Kidney (tissue), 14 donors: ENCODE results near the gene KLF13. TPM values are rescaled to one million over a fixed set of nuclear protein-coding genes. Genes with fewer than 3 reads are reported as not detected.

Experiments used
- DNase-seq, 5 donors: peaks; one replicate each; pipeline ENCODE4 v3.0.0-alpha.2; 2013 to 2020
- FAIRE-seq: peaks from 2 replicates; lab custom pipeline; 2012; peaks lifted over from hg19 to GRCh38; lab: Jason Lieb, UNC
- H3K27ac ChIP-seq, 2 donors: one replicate each; pipeline ENCODE4 v1.7.0; 2013; ENCODE audit warnings: low read depth in 2 of 2, low read length in 2 of 2, inconsistent platforms in 1 of 2
- H3K27me3 ChIP-seq: one replicate; pipeline ENCODE4 v1.7.1; 2013; ENCODE audit warnings: low read length, inconsistent platforms; ENCODE audit not compliant: control insufficient read depth, insufficient read depth
- H3K36me3 ChIP-seq, 3 donors: one replicate each; pipeline versions ENCODE4 v1.7.0 to v1.7.1; 2013; ENCODE audit warnings: low read length in 3 of 3, control low read depth in 1 of 3, inconsistent platforms in 1 of 3; ENCODE audit not compliant: insufficient read depth in 3 of 3, control insufficient read depth in 2 of 3
- H3K4me1 ChIP-seq, 3 donors: one replicate each; pipeline versions ENCODE4 v1.7.0 to v1.7.1; 2013; ENCODE audit warnings: low read length in 3 of 3, inconsistent platforms in 1 of 3, low read depth in 1 of 3; ENCODE audit not compliant: control insufficient read depth in 2 of 3, insufficient read depth in 2 of 3
- H3K4me3 ChIP-seq, 3 donors: one replicate each; pipeline versions ENCODE4 v1.7.0 to v1.8.1; 2013; ENCODE audit warnings: low read length in 3 of 3, control low read depth in 1 of 3, inconsistent platforms in 1 of 3
- H3K9ac ChIP-seq, 3 donors: one replicate each; pipeline versions ENCODE4 v1.7.0 to v1.7.1; 2013; ENCODE audit warnings: low read length in 3 of 3, control low read depth in 1 of 3, inconsistent platforms in 1 of 3
- H3K9me3 ChIP-seq, 3 donors: one replicate each; pipeline versions ENCODE4 v1.7.0 to v1.7.1; 2013; ENCODE audit warnings: low read length in 3 of 3, control low read depth in 1 of 3, inconsistent platforms in 1 of 3; ENCODE audit not compliant: control insufficient read depth in 2 of 3, insufficient read depth in 1 of 3
- CTCF ChIP-seq: IDR thresholded peaks from 3 replicates; pipeline ENCODE4 v1.5.1; 2012; ENCODE audit warnings: mild to moderate bottlenecking, moderate library complexity, borderline replicate concordance; ENCODE audit not compliant: insufficient read depth; ENCODE audit errors: extremely low read depth
- intact Hi-C: fragments of 100-400 bp; cut with DNase I; formaldehyde crosslinking; loops from one replicate; pipeline ENCODE4 v1.11.1; 2022
- polyA plus RNA-seq: library from polyadenylated mRNA; stranded (reverse); fragments of 350-450 nt; fragmentation: Illumina TruSeq; extraction: RNeasy Lipid Tissue Mini Kit (QIAGEN cat#74804); gene quantifications from one replicate; pipeline ENCODE4 v1.2.3, GENCODE V29; 2014; ENCODE audit warnings: low read depth, low replicate concordance; ENCODE audit not compliant: insufficient read depth
- total RNA-seq: library from RNA; stranded (reverse); fragmentation: NEBNext Ultra II Directional; extraction: Animal tissue kit (Norgen Biotek cat#: 25700); gene quantifications from one replicate; pipeline ENCODE4 v1.2.1, GENCODE V29; 2021
- donor health status: control.
- donor health status: control.
- donor health status: control.
- donor health status: control.
- donor health status: control.
- donor health status: DM: yes; HTN: yes; CAD: no.
- donor health status: Normal renal cell carcinoma (clear cell type).

The KLF13 gene
- total and polyA plus RNA-seq, 2 donors from 2014 or later = 55.5 to 123 TPM

- Histone ChIP-seq H3K27me3 (no peaks in the 10 kb centered on the region), H3K4me1 (peaks cover 0 to 51% (median 36%) of the 10 kb centered on the region in 3 donors), H3K4me3 (no peak overlapping the region), H3K27ac (peak overlapping the region; percentile 66 to 81), H3K9me3 (no peaks in the 10 kb centered on the region), H3K9ac (no peak overlapping the region), H3K36me3 (peaks cover 0 to 3% (median 2%) of the 10 kb centered on the region in 3 donors)
- no peak for TF ChIP-seq CTCF
- DNase-seq (peak in 2 of 5 donors; percentile 50 to 80), FAIRE-seq (no peak)
- intact Hi-C loops = no loop called here
These were observed 41.2 kb downstream of the KLF13 start for GRCh38 chr15:31367730-31368344.

- H3K4me1 ChIP-seq = peaks cover 0 to 56% (median 45%) of the 10 kb centered on the region in 3 donors
- no peak for DNase-seq
- TF ChIP-seq CTCF = no peak
- FAIRE-seq = no peak
- H3K9ac ChIP-seq = no peak overlapping the region
- H3K27ac ChIP-seq = no peak overlapping the region
- H3K4me3 ChIP-seq = no peak overlapping the region
- no peaks in the 10 kb centered on the region for H3K27me3 ChIP-seq
- H3K36me3 ChIP-seq = peaks cover 0 to 9% (median 3%) of the 10 kb centered on the region in 3 donors
- H3K9me3 ChIP-seq = no peaks in the 10 kb centered on the region
- intact Hi-C loops = no loop called here
These were observed 43.1 kb downstream of the KLF13 start for GRCh38 chr15:31369727-31370126.

GRCh38 chr15:31371520-31372240 lies 45.0 kb downstream of the KLF13 start:
- H3K4me3 ChIP-seq = no peak overlapping the region
- H3K27ac ChIP-seq = peak overlapping the region in 1 of 2 donors; percentile 55
- H3K36me3 ChIP-seq = peaks cover 0 to 12% (median 3%) of the 10 kb centered on the region in 3 donors
- H3K4me1 ChIP-seq = peaks cover 0 to 53% (median 48%) of the 10 kb centered on the region in 3 donors
- H3K9ac ChIP-seq = no peak overlapping the region
- no peaks in the 10 kb centered on the region for H3K27me3 ChIP-seq
- intact Hi-C loops = no loop called here
- no peak for TF ChIP-seq CTCF
- FAIRE-seq = no peak
- no peaks in the 10 kb centered on the region for H3K9me3 ChIP-seq
- peak in 2 of 5 donors; percentile 50 to 76 for DNase-seq
